ENCODE measurements around the gene PALM2AKAP2. TPM values are rescaled to one million over a fixed set of nuclear protein-coding genes. Genes with fewer than 3 reads are reported as not detected.
A peak's percentile ranks its signal among the peaks of the same experiment; 100 is the strongest.
"Not testable (repeated sequence)": the region's sequence is repeated elsewhere in the genome, so short reads cannot be mapped to it uniquely, and the experiment has no call there.

Gene PALM2AKAP2
- total and polyA plus RNA-seq, 10 donors: 0.03 to 1.7 (median 1.2) TPM; not detected in 5

- Histone ChIP-seq H3K4me3 (no peak overlapping the region), H3K9me3 (no peaks in the 10 kb centered on the region), H3K4me1 (peaks cover 0 to 6% (median 0%) of the 10 kb centered on the region in 6 donors), H3K27ac (no peak overlapping the region), H3K36me3 (no peaks in the 10 kb centered on the region), H3K27me3 (replicated peaks in 1 of 7) (peaks cover 0 to 18% (median 0%) of the 10 kb centered on the region in 7 donors)
- WGBS, 5 donors: 3 to 5% (median 4%) methylated on average over 9 of the region's 9 CpGs
- intact Hi-C loops (cut with DNase I; ENCODE audit: low total_unique reads): loop anchor here (10.0 kb wide), 1 partner anchor 243 kb away; no protein-coding TSS in a partner anchor
- DNase-seq: no peak
- TF ChIP-seq POLR2AphosphoS5 (IDR thresholded peaks at IDR 0.05) (no peak), POLR2A (IDR thresholded peaks at IDR 0.05) (no peak), CTCF (IDR thresholded peaks at IDR 0.05 in 8 of 11, conservative IDR thresholded peaks at IDR 0.05 in 3 of 11) (peak in 10 of 11 experiments; percentile 29 to 68 (median 58))
Measured at GRCh38 chr9:109817846-109818472, 38.0 kb downstream of the PALM2AKAP2 start.

- DNase-seq: no peak
- 32 to 67% (median 57%) methylated on average over 1 of the region's 1 CpG for WGBS, 5 donors
- Histone ChIP-seq H3K27ac (no peak overlapping the region), H3K9me3 (no peaks in the 10 kb centered on the region), H3K36me3 (no peaks in the 10 kb centered on the region), H3K4me1 (peaks cover 0 to 6% (median 0%) of the 10 kb centered on the region in 6 donors), H3K4me3 (no peak overlapping the region), H3K27me3 (replicated peaks in 1 of 7) (peaks cover 0 to 13% (median 0%) of the 10 kb centered on the region in 7 donors)
- intact Hi-C loops (cut with DNase I; ENCODE audit: low total_unique reads): no loop called here
- TF ChIP-seq POLR2A (IDR thresholded peaks at IDR 0.05) (no peak), POLR2AphosphoS5 (IDR thresholded peaks at IDR 0.05) (no peak), CTCF (IDR thresholded peaks at IDR 0.05 in 8 of 11, conservative IDR thresholded peaks at IDR 0.05 in 3 of 11) (no peak)
Measured at GRCh38 chr9:109821711-109822110, 41.7 kb downstream of the PALM2AKAP2 start.

- intact Hi-C loops (cut with DNase I; ENCODE audit: low total_unique reads); H3K27me3 ChIP-seq (replicated peaks in 1 of 7): not testable (repeated sequence)
- 67 to 92% (median 85%) methylated on average over 2 of the region's 2 CpGs for WGBS, 5 donors
Measured at GRCh38 chr9:109825383-109825782, 45.4 kb downstream of the PALM2AKAP2 start.

GRCh38 chr9:109826559-109826958 is 46.6 kb downstream of the PALM2AKAP2 start:
- WGBS, 5 donors: 60 to 68% (median 64%) methylated on average over 1 of the region's 1 CpG
- no peak overlapping the region for H3K4me3 ChIP-seq

More at GRCh38 chr9:109825383-109825782, 45.4 kb downstream of the PALM2AKAP2 start:
- H3K36me3 ChIP-seq, H3K27ac ChIP-seq, H3K4me1 ChIP-seq, H3K9me3 ChIP-seq, DNase-seq, H3K4me3 ChIP-seq: not testable (repeated sequence)

More at GRCh38 chr9:109826559-109826958, 46.6 kb downstream of the PALM2AKAP2 start:
- intact Hi-C loops (cut with DNase I; ENCODE audit: low total_unique reads): no loop called here
- TF ChIP-seq POLR2AphosphoS5 (IDR thresholded peaks at IDR 0.05) (no peak), CTCF (IDR thresholded peaks at IDR 0.05 in 8 of 11, conservative IDR thresholded peaks at IDR 0.05 in 3 of 11) (no peak), POLR2A (IDR thresholded peaks at IDR 0.05) (no peak)
- Histone ChIP-seq H3K9me3 (no peaks in the 10 kb centered on the region), H3K4me1 (no peaks in the 10 kb centered on the region), H3K27me3 (replicated peaks in 1 of 7) (no peaks in the 10 kb centered on the region), H3K36me3 (no peaks in the 10 kb centered on the region), H3K27ac (no peak overlapping the region)
- DNase-seq: no peak

All from spleen (tissue), 11 donors.